Measurements from ENCODE around the gene DENND5B. TPM values are rescaled to one million over a fixed set of nuclear protein-coding genes. Genes with fewer than 3 reads are reported as not detected.

Gene DENND5B
- total RNA-seq, 1 experiment from 2014 or later, result 13.8 TPM

GRCh38 chr12:31603546-31604009 is 12.6 kb upstream of the DENND5B start:
- peaks cover 13% of the 10 kb centered on the region for H3K9me3 Mint-ChIP-seq
- ChIA-PET CTCF (no interaction called here), POLR2A (no interaction called here)
- no peak overlapping the region for H3K4me3 Mint-ChIP-seq
- ATAC-seq (no peak), DNase-seq (ENCODE audit: low spot score) (no peak)
- TF ChIP-seq AFF4 (CRISPR knock-in tag; IDR thresholded peaks at IDR 0.05; ENCODE audit: borderline replicate concordance), result no peak
- TF ChIP-seq CREB1 (CRISPR knock-in tag; IDR thresholded peaks at IDR 0.05), result no peak
- TF ChIP-seq JAZF1 (CRISPR knock-in tag; IDR thresholded peaks at IDR 0.05), result no peak
- peaks cover 3% of the 10 kb centered on the region; the same call in 1 of the 2 replicates for H3K27me3 Mint-ChIP-seq (ENCODE audit: low read depth)
- peaks cover 11% of the 10 kb centered on the region for H3K36me3 Mint-ChIP-seq
- H3K4me1 Mint-ChIP-seq, result no peaks in the 10 kb centered on the region
- H3K27ac Mint-ChIP-seq, result no peak overlapping the region

DNA sequence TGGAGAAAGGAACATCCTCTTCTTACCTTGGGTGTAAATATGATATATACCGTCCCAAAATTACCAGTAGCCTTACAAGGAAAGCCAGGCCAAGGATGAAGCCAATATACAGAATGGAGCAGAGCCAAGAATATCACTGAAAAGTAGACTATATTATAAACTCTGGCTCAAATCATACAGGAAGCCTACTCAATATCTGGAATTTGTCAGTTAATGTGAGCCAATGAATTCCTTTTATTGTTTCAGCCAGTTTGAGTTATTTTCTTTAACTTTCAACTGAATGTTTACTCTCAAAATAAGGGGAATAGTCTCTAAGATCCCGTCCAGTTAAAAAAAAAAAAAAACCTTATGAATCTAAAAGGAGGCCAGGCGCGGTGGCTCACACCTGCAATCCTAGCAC is 9.8 kb upstream of the DENND5B start:
- H3K4me1 Mint-ChIP-seq, result no peaks in the 10 kb centered on the region
- no peak for DNase-seq (ENCODE audit: low spot score)
- H3K4me3 Mint-ChIP-seq, result no peak overlapping the region
- no peaks in the 10 kb centered on the region for H3K27me3 Mint-ChIP-seq (ENCODE audit: low read depth)
- no peaks in the 10 kb centered on the region for H3K36me3 Mint-ChIP-seq
- no peak for ATAC-seq
- H3K27ac Mint-ChIP-seq, result no peak overlapping the region
- ChIA-PET POLR2A (no interaction called here), CTCF (interaction anchor here (0.7 to 2.1 kb wide), 5 partner anchors 22 to 397 kb away, joined by 3 to 6 read pairs (median 3); no protein-coding TSS in a partner anchor)
- TF ChIP-seq USF1 (CRISPR knock-in tag; IDR thresholded peaks at IDR 0.05), result no peak
- no peak for TF ChIP-seq FOXJ3 (CRISPR knock-in tag; IDR thresholded peaks at IDR 0.05; ENCODE audit: borderline replicate concordance)
- no peak for TF ChIP-seq GRHL2 (CRISPR knock-in tag; IDR thresholded peaks at IDR 0.05; ENCODE audit: insufficient replicate concordance, severe bottlenecking)
- TF ChIP-seq, protein P1, sequence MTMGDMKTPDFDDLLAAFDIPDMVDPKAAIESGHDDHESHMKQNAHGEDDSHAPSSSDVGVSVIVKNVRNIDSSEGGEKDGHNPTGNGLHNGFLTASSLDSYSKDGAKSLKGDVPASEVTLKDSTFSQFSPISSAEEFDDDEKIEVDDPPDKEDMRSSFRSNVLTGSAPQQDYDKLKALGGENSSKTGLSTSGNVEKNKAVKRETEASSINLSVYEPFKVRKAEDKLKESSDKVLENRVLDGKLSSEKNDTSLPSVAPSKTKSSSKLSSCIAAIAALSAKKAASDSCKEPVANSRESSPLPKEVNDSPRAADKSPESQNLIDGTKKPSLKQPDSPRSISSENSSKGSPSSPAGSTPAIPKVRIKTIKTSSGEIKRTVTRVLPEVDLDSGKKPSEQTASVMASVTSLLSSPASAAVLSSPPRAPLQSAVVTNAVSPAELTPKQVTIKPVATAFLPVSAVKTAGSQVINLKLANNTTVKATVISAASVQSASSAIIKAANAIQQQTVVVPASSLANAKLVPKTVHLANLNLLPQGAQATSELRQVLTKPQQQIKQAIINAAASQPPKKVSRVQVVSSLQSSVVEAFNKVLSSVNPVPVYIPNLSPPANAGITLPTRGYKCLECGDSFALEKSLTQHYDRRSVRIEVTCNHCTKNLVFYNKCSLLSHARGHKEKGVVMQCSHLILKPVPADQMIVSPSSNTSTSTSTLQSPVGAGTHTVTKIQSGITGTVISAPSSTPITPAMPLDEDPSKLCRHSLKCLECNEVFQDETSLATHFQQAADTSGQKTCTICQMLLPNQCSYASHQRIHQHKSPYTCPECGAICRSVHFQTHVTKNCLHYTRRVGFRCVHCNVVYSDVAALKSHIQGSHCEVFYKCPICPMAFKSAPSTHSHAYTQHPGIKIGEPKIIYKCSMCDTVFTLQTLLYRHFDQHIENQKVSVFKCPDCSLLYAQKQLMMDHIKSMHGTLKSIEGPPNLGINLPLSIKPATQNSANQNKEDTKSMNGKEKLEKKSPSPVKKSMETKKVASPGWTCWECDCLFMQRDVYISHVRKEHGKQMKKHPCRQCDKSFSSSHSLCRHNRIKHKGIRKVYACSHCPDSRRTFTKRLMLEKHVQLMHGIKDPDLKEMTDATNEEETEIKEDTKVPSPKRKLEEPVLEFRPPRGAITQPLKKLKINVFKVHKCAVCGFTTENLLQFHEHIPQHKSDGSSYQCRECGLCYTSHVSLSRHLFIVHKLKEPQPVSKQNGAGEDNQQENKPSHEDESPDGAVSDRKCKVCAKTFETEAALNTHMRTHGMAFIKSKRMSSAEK (CRISPR knock-in tag; IDR thresholded peaks at IDR 0.05; ENCODE audit: borderline replicate concordance), result no peak
- TF ChIP-seq, protein P2, sequence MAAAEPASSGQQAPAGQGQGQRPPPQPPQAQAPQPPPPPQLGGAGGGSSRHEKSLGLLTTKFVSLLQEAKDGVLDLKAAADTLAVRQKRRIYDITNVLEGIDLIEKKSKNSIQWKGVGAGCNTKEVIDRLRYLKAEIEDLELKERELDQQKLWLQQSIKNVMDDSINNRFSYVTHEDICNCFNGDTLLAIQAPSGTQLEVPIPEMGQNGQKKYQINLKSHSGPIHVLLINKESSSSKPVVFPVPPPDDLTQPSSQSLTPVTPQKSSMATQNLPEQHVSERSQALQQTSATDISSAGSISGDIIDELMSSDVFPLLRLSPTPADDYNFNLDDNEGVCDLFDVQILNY (CRISPR knock-in tag; IDR thresholded peaks at IDR 0.05), result no peak
- no peak for TF ChIP-seq ZBTB21 (CRISPR knock-in tag; IDR thresholded peaks at IDR 0.05; ENCODE audit: borderline replicate concordance)
- no peak for TF ChIP-seq RELA (CRISPR knock-in tag; IDR thresholded peaks at IDR 0.05; ENCODE audit: borderline replicate concordance)
- TF ChIP-seq ZNF396 (CRISPR knock-in tag; IDR thresholded peaks at IDR 0.05; ENCODE audit: borderline replicate concordance), result no peak
- TF ChIP-seq, protein P3, sequence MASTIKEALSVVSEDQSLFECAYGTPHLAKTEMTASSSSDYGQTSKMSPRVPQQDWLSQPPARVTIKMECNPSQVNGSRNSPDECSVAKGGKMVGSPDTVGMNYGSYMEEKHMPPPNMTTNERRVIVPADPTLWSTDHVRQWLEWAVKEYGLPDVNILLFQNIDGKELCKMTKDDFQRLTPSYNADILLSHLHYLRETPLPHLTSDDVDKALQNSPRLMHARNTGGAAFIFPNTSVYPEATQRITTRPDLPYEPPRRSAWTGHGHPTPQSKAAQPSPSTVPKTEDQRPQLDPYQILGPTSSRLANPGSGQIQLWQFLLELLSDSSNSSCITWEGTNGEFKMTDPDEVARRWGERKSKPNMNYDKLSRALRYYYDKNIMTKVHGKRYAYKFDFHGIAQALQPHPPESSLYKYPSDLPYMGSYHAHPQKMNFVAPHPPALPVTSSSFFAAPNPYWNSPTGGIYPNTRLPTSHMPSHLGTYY (CRISPR knock-in tag; IDR thresholded peaks at IDR 0.05), result no peak
- TF ChIP-seq JUN (CRISPR knock-in tag; IDR thresholded peaks at IDR 0.05), result no peak
- TF ChIP-seq ZNF219 (CRISPR knock-in tag; IDR thresholded peaks at IDR 0.05; ENCODE audit: borderline replicate concordance), result no peak
- no peak for TF ChIP-seq ZBTB43 (CRISPR knock-in tag; IDR thresholded peaks at IDR 0.05)
- TF ChIP-seq AFF4 (CRISPR knock-in tag; IDR thresholded peaks at IDR 0.05; ENCODE audit: borderline replicate concordance), result no peak
- TF ChIP-seq FOXP1 (CRISPR knock-in tag; IDR thresholded peaks at IDR 0.05; ENCODE audit: borderline replicate concordance), result no peak
- TF ChIP-seq ZNF121 (CRISPR knock-in tag; IDR thresholded peaks at IDR 0.05), result no peak
- H3K9me3 Mint-ChIP-seq, result no peaks in the 10 kb centered on the region
